Middle frontal gyrus (tissue), 1 donor: ENCODE data around the gene DBF4.
A peak's percentile ranks its signal among the peaks of the same experiment; 100 is the strongest.
"Not testable (repeated sequence)": the region's sequence is repeated elsewhere in the genome, so short reads cannot be mapped to it uniquely, and the experiment has no call there.

Experiments used
- DNase-seq: peaks from one replicate; pipeline ENCODE4 v3.0.0-alpha.2; 2015; ENCODE audit warnings: low spot score; ENCODE audit errors: extremely low spot score

The DBF4 gene

DNA sequence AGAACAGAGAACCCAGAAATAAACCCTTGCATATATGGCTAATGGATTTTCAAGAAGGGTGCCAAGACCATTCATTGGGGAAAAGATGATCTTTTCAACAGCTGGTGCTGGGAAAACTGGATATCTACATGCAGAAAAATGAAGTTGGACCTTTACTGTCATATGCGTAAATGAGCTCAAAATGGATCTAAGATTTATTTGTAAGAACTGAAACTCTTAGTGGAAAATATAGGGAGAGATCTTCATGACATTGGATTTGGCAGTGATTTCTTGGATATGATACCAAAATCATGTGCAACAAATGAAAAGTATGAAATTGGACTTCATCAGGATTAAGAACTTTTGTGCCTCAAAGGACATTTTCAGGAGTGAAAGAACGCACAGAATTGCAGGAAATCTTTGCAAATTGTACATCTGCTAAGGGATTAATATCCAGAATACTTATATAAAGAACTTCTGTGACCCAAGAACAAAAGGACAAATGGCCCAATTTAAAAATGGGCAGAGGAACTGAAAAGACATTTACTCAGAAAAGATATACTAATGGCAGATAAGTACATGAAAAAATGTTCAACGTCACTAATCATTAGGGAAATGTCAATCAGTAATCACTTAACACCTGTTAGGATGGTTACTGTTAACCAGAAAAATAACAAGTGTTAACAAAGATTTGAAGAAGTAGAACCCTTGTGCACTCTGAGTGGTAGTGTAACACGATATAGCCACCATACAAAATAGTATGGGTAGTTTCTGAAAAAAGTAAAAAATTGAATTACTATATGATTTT lies 6.1 kb downstream of the DBF4 start:
- DNase-seq = no peak

DNA sequence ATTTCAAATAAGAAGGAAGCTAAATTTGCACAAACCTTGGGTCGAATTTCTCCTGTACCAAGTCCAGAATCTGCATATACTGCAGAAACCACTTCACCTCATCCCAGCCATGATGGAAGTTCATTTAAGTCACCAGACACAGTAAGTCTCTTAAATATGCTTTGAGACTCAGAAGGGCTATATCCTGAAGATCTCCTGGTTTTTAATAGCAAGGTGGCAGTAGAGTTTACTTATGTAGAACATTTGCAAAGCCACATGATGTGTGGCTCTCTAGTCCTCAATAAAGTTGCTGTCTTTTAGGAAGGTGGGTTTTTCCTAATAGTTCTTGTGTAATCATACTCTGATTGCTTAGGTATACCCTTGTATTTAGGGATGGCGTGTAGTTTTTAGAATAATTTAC lies 8.7 kb downstream of the DBF4 start:
- no peak for DNase-seq

DNA sequence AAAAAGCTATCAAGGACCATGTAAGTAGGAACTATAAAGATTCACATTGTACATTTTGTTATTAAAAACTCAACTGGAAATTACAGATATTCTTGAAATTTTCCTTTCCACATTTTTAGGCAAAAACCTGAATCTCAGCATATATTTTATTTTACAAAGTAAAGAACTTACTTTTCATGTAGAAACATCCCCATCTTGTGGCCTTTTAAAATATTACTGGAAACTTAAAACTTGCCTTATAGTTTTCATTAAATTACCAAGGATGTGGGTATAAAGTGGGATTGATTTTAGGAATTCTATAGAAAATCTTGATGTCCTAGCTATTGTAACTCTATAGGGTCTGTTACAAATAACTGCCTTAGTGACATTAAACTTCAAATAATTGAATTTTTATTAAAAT lies 10.6 kb downstream of the DBF4 start:
- DNase-seq = peak; percentile 11

DNA sequence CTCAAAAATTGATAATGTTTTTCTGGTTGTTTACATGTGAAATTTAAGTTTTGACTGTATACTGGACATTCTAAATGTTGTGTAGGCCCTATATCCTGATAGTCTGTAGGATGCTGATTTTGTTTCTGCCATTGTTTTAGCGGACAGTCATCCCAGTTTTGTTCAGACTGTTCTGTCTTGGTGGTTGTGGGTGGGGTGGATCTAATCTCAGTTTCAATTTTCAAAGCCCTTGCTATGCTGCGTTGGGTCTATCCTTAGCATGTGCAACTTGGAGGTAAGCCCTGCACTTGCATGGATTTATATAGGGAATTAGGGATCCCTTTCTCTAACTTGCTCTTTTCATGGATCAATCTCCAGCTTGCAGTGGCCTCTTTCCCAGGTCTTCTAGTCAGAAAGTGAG lies 19.1 kb downstream of the DBF4 start:
- no peak for DNase-seq

DNA sequence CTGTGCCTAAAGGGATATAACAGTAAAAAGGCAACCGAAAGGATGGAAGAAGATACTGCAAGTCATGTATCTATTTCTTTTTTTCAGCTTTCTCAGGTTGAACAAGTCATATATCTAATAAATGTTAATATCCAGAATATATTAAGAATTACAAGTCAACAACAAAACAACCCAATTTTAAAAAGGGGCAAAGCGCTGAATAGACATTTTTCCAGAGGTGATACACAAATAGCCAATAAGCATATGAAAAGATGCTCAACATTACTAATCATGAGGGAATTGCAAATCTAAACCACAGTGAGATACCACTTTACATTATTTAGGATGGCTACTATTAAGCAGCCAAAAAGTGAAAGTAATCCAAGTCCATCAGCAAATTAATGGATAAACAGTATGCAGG lies 23.0 kb downstream of the DBF4 start:
- DNase-seq = no peak

DNA sequence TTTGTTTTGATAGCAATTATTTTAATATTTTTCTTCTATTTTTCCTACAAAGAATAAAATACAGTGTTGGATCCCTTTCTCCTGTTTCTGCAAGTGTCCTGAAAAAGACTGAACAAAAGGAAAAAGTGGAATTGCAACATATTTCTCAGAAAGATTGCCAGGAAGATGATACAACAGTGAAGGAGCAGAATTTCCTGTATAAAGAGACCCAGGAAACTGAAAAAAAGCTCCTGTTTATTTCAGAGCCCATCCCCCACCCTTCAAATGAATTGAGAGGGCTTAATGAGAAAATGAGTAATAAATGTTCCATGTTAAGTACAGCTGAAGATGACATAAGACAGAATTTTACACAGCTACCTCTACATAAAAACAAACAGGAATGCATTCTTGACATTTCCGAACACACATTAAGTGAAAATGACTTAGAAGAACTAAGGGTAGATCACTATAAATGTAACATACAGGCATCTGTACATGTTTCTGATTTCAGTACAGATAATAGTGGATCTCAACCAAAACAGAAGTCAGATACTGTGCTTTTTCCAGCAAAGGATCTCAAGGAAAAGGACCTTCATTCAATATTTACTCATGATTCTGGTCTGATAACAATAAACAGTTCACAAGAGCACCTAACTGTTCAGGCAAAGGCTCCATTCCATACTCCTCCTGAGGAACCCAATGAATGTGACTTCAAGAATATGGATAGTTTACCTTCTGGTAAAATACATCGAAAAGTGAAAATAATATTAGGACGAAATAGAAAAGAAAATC lies 31.0 kb downstream of the DBF4 start:
- not testable (repeated sequence) for DNase-seq

DNA sequence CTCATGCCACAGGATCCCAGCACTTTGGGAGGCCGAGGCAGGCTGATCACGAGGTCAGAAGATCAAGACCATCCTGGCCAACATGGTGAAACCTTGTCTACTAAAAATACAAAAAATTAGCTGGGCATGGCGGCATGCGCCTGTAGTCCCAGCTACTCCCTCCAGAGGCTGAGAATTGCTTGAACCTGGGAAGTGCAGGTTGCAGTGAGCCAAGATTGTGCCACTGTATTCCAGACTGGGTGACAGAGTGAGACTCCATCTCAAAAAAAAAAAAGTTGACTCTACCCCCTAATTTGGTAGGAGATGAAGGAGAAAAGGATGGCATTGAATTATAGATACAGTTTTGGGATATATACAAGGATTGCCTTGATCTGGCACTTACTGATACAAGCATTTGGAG lies 32.5 kb downstream of the DBF4 start:
- DNase-seq = not testable (repeated sequence)

DNA sequence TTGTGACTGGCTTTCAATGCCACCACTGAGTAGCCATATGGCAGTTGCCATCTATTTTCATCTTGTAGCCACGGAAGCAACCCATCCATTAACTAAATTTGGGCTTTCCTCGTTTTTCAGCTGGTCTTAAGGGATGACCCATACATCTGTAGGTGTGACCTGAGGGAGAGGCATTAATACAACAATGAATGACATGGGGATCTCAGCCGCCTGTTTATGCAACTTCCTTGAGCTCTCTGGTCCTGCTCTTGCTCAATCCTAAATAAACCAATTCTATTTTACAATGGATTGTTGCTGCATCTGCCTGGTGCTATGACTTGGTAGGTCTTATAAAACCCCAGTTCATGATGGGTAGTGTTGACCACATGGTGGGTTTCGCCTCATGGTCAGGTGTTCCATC lies 35.8 kb downstream of the DBF4 start:
- no peak for DNase-seq

DNA sequence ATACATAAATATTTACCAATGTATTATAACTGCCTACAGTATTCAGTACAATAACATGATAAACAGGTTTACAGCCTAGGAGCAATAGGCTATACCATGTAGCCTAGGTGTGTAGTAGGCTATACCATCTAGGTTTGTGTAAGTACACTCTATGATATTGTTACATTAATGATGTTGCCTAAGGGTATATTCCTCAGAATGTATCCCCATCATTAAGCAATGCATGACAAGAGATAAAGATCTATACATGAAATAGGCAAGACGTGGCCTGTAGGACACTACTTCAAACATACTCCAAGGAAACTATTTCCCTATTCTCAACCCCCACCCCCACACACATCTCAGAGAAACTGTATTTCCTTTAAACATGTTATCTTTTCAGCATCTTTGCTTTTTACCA lies 42.4 kb downstream of the DBF4 start:
- no peak for DNase-seq

DNA sequence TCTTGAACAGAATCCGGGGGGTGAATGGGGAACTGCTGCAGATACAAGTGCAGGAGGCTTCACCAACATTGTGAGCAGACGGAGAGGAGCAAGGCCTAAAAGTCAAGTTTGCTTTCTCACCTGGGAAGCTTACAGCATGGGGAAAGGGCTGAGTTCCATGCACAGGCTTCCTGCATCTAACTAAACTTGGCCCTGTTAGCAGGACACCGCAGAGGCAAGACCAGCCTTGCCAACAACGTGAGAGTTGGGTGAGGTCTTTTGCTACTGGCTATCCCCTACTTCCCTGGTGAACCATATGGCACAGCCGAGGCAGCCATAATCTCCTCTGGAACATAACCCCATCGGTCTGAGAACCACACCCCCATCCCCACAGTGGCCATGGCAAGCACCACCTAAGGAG lies 43.6 kb downstream of the DBF4 start:
- no peak for DNase-seq

DNA sequence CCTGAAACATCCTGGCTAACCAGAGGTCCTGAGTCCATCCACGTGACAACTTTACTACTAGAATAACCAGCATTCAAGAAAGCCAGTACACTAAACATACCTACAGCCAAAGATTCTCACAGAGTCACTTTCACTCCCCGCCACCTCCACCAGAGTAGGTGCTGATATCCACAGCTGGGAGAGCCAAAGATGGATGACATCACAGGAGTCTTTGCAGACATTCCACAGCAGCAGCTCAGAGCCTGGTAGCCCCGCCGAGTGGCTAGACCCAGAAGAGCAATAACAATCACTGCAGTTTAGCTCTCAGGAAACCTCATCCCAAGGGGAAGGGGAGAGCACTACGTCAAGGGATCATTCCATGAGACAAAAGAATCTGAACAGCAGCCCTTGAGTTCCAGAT lies 44.3 kb downstream of the DBF4 start:
- DNase-seq = no peak

DNA sequence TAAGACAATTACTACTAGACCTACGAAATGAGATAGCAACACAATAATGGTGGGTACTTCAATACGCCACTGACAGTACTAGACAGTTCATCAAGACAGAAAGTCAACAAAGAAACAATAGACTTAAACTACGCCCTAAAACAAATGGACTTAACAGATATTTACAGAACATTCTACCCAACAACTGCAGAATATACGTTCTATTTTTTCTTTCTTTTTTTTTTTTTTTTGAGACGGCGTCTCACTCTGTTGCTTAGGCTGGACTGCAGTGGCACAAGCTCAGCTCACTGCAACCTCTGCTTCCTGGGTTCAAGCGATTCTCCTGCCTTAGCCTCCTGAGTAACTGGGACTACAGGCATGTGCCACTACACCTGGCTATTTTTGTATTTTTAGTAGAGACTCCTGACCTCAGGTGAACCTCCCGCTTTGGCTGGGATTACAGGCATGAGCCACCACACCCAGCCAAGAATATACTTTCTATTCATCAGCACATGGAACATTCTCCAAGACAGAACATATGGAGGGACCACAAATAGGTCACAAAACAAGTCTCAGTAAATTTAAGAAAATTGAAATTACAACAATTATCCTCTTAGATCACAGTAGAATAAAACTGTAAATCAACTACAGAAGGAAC lies 46.6 kb downstream of the DBF4 start:
- not testable (repeated sequence) for DNase-seq

DNA sequence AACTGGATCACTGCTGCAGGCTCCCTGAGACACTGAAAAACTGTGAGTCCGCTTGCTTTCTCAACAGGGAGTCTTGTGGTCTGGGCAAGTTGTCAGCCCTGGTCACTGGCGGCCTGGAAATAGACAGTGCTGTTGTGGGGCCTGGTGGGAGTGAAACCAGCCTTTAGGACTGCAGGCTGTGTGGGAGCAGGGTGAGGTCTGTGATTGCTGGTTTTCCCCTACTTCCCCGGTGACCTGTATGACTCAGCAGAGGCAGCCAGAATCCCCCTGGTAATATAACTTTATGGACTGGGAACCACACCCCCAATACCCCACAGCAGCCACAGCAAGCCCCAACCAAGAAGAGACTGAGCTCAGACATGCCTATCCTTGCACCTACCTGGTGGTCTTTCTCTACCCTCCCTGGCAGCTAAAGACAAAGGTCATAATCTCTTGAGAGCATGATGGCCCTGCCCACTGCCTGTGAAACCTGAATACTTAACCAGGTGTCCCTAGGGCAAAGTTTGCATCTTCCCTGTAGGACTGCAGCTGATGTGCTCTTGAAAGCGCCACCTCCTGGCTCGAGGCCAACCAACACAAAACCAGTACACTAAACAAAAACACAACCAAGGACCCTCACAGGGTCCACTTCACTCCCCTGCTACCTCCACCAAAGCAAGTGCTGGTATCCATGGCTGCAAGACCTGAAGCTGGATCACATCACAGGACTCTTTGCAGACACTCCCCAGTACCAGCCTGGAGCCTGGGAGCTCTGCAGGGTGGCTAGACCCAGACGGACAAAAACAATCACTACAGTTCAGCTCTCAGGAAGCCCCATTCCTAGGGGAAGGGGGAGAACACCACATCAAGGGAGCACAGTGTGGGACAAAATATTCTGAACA lies 50.5 kb downstream of the DBF4 start:
- DNase-seq = no peak

DNA sequence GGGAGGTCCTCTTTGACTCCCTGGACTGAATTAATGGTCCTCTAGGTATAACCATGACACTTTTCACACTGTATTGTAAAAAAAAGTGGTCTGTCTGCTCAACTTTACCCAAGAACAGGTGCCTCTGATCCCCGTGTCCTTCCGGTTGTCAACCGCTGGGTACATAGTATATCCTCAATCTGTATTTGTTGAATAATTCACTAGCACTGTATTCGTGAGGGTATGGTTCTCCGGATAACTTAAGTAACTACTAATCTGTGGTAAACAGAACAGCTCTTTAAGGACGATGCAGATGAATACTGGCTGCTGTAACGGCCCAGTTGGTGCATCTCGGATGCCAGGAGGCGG lies 57.3 kb downstream of the DBF4 start:
- DNase-seq = no peak

DNA sequence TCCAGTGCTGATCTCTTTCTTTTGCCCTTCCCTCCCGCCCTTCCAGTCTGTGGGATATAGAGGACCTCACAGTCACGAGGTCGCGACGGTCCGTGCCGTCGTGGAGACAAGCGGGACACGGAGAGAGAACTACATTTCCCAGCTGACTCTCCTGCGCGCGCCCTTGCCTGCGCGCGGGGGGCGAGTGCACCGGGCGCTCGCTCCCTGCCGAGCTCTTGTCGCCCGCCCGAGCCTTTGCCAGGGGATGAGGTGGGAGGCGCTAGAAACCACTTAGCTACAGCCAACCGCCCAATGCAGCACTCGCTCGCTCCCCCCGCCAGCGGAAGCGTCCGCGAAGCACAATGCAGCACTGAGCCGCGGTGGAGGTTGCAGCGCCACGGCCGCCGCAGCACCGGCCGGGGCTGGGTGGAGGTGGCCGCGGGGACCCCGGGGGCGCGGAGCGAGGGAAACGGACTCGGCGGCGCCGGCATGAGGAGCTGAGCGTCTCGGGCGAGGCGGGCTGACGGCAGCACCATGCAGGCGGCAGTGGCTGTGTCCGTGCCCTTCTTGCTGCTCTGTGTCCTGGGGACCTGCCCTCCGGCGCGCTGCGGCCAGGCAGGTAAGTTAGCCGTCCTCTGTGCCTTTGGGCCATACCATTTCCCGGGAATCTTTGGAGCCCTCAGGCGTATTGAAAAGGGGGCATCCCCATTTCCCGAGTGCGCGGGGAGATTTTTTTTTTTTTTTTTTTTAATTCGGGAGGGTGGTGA lies 57.8 kb downstream of the DBF4 start, which contains the start of gene ADAM22:
ADAM22 (plus strand) TSS at position 299 of the 746 bp plus-strand sequence; CDS start at position 514, 215 bp downstream.
- DNase-seq = peak; percentile 93

DNA sequence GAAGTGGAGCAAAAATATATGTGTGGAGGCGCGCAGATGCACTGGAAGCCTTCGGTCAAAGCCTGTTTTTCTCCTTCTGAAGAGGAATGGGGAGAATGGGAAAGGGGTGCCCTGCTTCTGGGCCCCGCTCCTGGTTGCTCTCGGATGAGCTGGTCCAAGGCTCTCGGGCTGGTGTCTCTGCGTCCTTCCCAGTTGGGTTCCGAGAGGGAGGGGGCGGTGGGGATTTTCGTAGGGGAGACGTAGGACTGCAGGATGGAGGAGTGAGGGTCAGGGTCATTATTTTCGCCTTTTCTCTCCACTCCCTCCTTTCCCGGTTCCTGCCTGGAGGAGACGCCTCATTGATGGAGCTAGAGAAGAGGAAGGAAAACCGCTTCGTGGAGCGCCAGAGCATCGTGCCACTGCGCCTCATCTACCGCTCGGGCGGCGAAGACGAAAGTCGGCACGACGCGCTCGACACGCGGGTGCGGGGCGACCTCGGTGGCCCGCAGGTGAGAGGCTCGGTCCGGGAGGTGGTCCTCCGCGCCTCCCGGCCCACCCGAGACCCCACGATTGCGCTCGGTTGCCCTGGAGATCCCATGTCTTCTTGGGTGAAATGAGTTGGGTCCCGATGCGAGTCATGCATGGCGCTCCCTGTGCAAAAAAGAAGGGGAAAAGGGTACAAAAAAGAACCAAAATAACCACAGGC lies 58.5 kb downstream of the DBF4 start:
- no peak for DNase-seq

DNA sequence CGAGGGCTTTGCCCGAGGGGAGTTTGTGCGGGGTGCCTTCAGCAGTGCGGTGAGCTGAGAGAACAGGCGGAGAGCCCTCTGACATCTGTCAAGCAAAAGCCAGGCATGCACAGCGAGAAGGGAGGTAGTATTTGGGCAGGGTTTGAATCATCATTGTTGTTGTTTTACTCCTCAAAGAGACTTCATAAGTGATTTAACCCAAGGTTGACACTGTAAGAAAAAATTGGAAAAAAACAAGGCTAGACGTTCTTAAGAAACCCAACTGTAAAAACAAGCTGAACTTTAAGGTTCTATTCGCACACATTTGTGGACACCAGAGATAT lies 59.1 kb downstream of the DBF4 start:
- no peak for DNase-seq

DNA sequence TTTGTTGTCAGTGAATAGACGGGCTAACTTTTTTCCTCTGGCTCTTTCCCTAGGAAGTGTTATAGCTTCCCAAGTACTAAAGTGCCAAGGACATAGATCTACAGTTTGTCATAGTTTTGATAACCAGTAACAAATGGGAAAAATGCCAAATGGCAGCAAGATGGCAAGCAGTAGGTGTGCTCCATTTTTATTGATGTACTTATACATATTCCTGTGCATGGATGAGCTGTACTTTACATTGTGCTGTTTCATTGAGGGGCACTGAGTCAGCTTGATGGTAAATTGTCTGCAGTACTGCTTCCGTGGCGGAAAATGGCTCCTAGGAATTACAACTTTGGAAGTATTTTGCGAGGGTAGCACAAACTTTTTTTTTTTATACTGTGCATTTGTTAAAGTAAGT lies 64.8 kb downstream of the DBF4 start:
- no peak for DNase-seq

DNA sequence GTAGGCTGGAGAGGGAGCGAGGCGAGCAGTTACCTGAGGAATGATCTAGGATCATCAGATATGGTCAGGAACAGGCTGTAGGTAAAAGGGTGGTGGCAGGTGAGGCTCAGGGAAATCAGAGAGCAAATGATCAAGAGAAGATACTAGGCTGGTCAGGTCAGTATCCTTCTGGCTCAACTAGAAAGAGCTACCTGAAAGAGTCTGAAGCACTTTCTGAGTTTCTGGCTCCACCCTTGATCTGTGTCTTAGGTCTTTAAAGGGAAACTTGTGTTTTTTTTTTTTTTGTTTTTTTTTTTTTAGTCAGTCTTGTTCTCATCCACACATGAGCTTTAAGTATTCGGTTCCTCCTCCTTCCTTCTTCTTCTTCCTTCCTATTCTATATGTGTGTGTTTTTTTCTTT lies 68.3 kb downstream of the DBF4 start:
- DNase-seq = no peak

DNA sequence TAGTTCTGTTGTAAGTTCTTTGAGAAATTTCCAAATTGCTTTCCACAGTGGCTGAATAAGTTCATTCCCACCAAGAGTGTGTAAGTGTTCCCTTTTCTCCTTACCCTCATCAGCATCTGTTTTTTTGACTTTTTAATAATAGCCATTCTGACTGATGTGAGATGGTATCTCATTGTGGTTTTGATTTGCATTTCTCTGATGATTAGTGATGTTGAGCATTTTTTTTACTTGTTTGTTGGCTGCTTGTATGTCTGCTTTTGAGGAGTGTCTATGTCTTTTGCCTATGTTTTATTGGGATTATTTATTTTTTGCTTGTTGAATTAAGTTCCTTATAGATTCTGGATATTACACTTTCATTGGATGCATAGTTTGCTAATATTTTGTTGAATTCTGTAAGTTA lies 69.6 kb downstream of the DBF4 start:
- DNase-seq = not testable (repeated sequence)
